Measurements from ENCODE around the gene INCENP.

- no peak for TF ChIP-seq CTCF (IDR thresholded peaks at IDR 0.05; ENCODE audit: low read length)
- no peak for TF ChIP-seq EZH2phosphoT487 (IDR thresholded peaks at IDR 0.05; ENCODE audit: low read length)
Observed at GRCh38 chr11:62120431-62120830, 3.4 kb upstream of the INCENP start.
